ENCODE data around the gene EIF4A2.

- TF ChIP-seq CTCF (IDR thresholded peaks at IDR 0.05 in 2 of 3, conservative IDR thresholded peaks at IDR 0.05 in 1 of 3; ENCODE audit: control insufficient read depth in 2 of 3, extremely low read depth in 1 of 3, insufficient read depth in 1 of 3, low read depth in 3 of 3, low read length in 3 of 3) (no peak), BCL3 (IDR thresholded peaks at IDR 0.05; ENCODE audit: borderline replicate concordance, insufficient read depth, low read depth, low read length, poor library complexity, severe bottlenecking) (no peak), KDM1A (IDR thresholded peaks at IDR 0.05; ENCODE audit: borderline replicate concordance) (no peak), ETV6 (conservative IDR thresholded peaks at IDR 0.05 in 1 of 2, IDR thresholded peaks at IDR 0.05 in 1 of 2; ENCODE audit: borderline replicate concordance in 1 of 2, low read depth in 1 of 2) (no peak), KLF5 (IDR thresholded peaks at IDR 0.05; ENCODE audit: partially characterized antibody) (no peak), EP300 (IDR thresholded peaks at IDR 0.05; ENCODE audit: borderline replicate concordance in 1 of 2, control insufficient read depth in 1 of 2, low read depth in 2 of 2, low read length in 2 of 2) (no peak), ZBTB40 (IDR thresholded peaks at IDR 0.05; ENCODE audit: borderline replicate concordance) (no peak), TCF3 (IDR thresholded peaks at IDR 0.05; ENCODE audit: borderline replicate concordance, insufficient read depth, low read depth, low read length) (no peak)
These were observed 1.6 kb downstream of the EIF4A2 start for GRCh38 chr3:186784820-186785494.

Data from GM12878 (cell line).